ENCODE measurements around the gene GALNT17.

Gene GALNT17

GRCh38 chr7:71706597-71706975 lies 574.6 kb downstream of the GALNT17 start:
- no peak for TF ChIP-seq CTCF (IDR thresholded peaks at IDR 0.05; ENCODE audit: control insufficient read depth, extremely low read depth, insufficient read depth)
- no peak for DNase-seq (ENCODE audit: low read depth)
- no peak overlapping the region for H3K4me3 ChIP-seq (ENCODE audit: low read depth, low read length)

- DNase-seq (ENCODE audit: low read depth): no peak
- TF ChIP-seq CTCF (IDR thresholded peaks at IDR 0.05; ENCODE audit: control insufficient read depth, extremely low read depth, insufficient read depth): no peak
- no peak overlapping the region for H3K4me3 ChIP-seq (ENCODE audit: low read depth, low read length)
Measured at GRCh38 chr7:71707041-71707440, 575.1 kb downstream of the GALNT17 start.

- no peak for DNase-seq (ENCODE audit: low read depth)
- no peak for TF ChIP-seq CTCF (IDR thresholded peaks at IDR 0.05; ENCODE audit: control insufficient read depth, extremely low read depth, insufficient read depth)
- H3K4me3 ChIP-seq (ENCODE audit: low read depth, low read length): no peak overlapping the region
Measured at GRCh38 chr7:71708710-71709109, 576.8 kb downstream of the GALNT17 start.

- no peak for TF ChIP-seq CTCF (IDR thresholded peaks at IDR 0.05; ENCODE audit: control insufficient read depth, extremely low read depth, insufficient read depth)
Measured at GRCh38 chr7:71710442-71710841, 578.5 kb downstream of the GALNT17 start.

GRCh38 chr7:71712653-71713180 lies 580.8 kb downstream of the GALNT17 start:
- no peak for TF ChIP-seq CTCF (IDR thresholded peaks at IDR 0.05; ENCODE audit: control insufficient read depth, extremely low read depth, insufficient read depth)
- no peak overlapping the region for H3K4me3 ChIP-seq (ENCODE audit: low read depth, low read length)
- no peak for DNase-seq (ENCODE audit: low read depth)

More at GRCh38 chr7:71710442-71710841, 578.5 kb downstream of the GALNT17 start:
- DNase-seq (ENCODE audit: low read depth): no peak
- no peak overlapping the region for H3K4me3 ChIP-seq (ENCODE audit: low read depth, low read length)

GRCh38 chr7:71716690-71717089 lies 584.7 kb downstream of the GALNT17 start:
- DNase-seq (ENCODE audit: low read depth): no peak
- H3K4me3 ChIP-seq (ENCODE audit: low read depth, low read length): no peak overlapping the region
- TF ChIP-seq CTCF (IDR thresholded peaks at IDR 0.05; ENCODE audit: control insufficient read depth, extremely low read depth, insufficient read depth): no peak

GRCh38 chr7:71718563-71718962 lies 586.6 kb downstream of the GALNT17 start:
- no peak for TF ChIP-seq CTCF (IDR thresholded peaks at IDR 0.05; ENCODE audit: control insufficient read depth, extremely low read depth, insufficient read depth)
- no peak for DNase-seq (ENCODE audit: low read depth)
- no peak overlapping the region for H3K4me3 ChIP-seq (ENCODE audit: low read depth, low read length)

All from LNCaP clone FGC (cell line).